ENCODE measurements around the gene IZUMO2. TPM values are rescaled to one million over a fixed set of nuclear protein-coding genes. Genes with fewer than 3 reads are reported as not detected.

IZUMO2 gene
- total RNA-seq (2021; ENCODE audit: unreplicated experiment) (not detected), Bru-seq, nascent RNA (percentile 6 among the genes with signal in this experiment), BruChase-seq, experiment 1, labeled RNA remaining after a 6-hour chase (not detected), BruChase-seq, experiment 2, labeled RNA remaining after a 2-hour chase (not detected)
- polyA plus RNA-seq (2012) = not detected in 2 replicates
- long read RNA-seq = 0 reads

- DNase-seq (ENCODE audit: low read depth, low spot score) = no peak
- POLR2A ChIA-PET = no interaction called here
- peaks cover 0 to 3% of the 10 kb centered on the region in 2 experiments; a peak in 2 of 4 replicates for H3K9me3 ChIP-seq (ENCODE audit: control insufficient read depth in 1 of 2, insufficient read depth in 1 of 2, low read depth in 1 of 2, low read length in 2 of 2)
- TF ChIP-seq MAX (IDR thresholded peaks at IDR 0.05) = no peak
- no peak for TF ChIP-seq CBX3 (IDR thresholded peaks at IDR 0.05; ENCODE audit: low read depth)
- no peak for TF ChIP-seq ATF3 (IDR thresholded peaks at IDR 0.05)
- TF ChIP-seq FOSL1 (IDR thresholded peaks at IDR 0.05; ENCODE audit: low read depth) = no peak
- TF ChIP-seq CTCF (IDR thresholded peaks at IDR 0.05 in 2 of 3, conservative IDR thresholded peaks at IDR 0.05 in 1 of 3; ENCODE audit: borderline replicate concordance in 1 of 3, insufficient read depth in 1 of 3, low read depth in 2 of 3, low read length in 2 of 3) = no peak
- no peak within 1 kb of the TSS for H3K9ac ChIP-seq (ENCODE audit: low read length)
- no peaks in the 10 kb centered on the region; a peak in 2 of 4 replicates for H3K4me1 ChIP-seq (ENCODE audit: control insufficient read depth in 1 of 2, insufficient read depth in 2 of 2, low read length in 2 of 2)
- no peak within 1 kb of the TSS for H3K4me3 ChIP-seq (replicated peaks in 1 of 2; ENCODE audit: low read depth in 1 of 2, low read length in 2 of 2)
- H3K27ac ChIP-seq (ENCODE audit: low read depth, low read length) = no peak within 1 kb of the TSS
- CTCF ChIA-PET = no interaction called here
- H3K79me2 ChIP-seq (ENCODE audit: insufficient read depth, low read length) = no peaks in the 10 kb centered on the region
- no peaks in the 10 kb centered on the region for H4K20me1 ChIP-seq (ENCODE audit: insufficient read depth)
- intact Hi-C loops (cut with micrococcal nuclease) = no loop called here
- ATAC-seq = no peak
- H3K4me2 ChIP-seq (ENCODE audit: low read length) = no peak within 1 kb of the TSS
- no TSS peak for BruUV-seq (replicated peaks)
- no peak within 1 kb of the TSS for H2AFZ ChIP-seq (ENCODE audit: low read depth, low read length, poor library complexity, severe bottlenecking)
- H3K27me3 ChIP-seq (ENCODE audit: insufficient read depth, low read length) = no peaks in the 10 kb centered on the region
- no peaks in the 10 kb centered on the region for H3K9me2 ChIP-seq (ENCODE audit: insufficient read depth)
- H3K36me3 ChIP-seq (ENCODE audit: control insufficient read depth in 1 of 2, insufficient read depth in 2 of 2, low read length in 2 of 2) = no peaks in the 10 kb centered on the region
- RAD21 ChIA-PET (ENCODE audit: low non-redundant PET in 1 of 2, low total read pairs in 2 of 2, uncharacterized antibody in 2 of 2, unreplicated experiment in 2 of 2) = no interaction called here
Observed at GRCh38 chr19:50162988-50163387, at the start of gene IZUMO2. Gene IZUMO2 (minus strand): TSS chr19:50163281. CDS start chr19:50163194, 87 bp downstream.

- ChIA-PET POLR2A (no interaction called here), RAD21 (ENCODE audit: low non-redundant PET in 1 of 2, low total read pairs in 2 of 2, uncharacterized antibody in 2 of 2, unreplicated experiment in 2 of 2) (no interaction called here), CTCF (no interaction called here)
- Histone ChIP-seq H3K36me3 (ENCODE audit: control insufficient read depth in 1 of 2, insufficient read depth in 2 of 2, low read length in 2 of 2) (peaks cover 2 to 13% of the 10 kb centered on the region in 2 experiments; a peak in 1 of 4 replicates), H3K79me2 (ENCODE audit: insufficient read depth, low read length) (no peaks in the 10 kb centered on the region), H3K27me3 (ENCODE audit: insufficient read depth, low read length) (no peaks in the 10 kb centered on the region), H3K9me2 (ENCODE audit: insufficient read depth) (no peaks in the 10 kb centered on the region), H2AFZ (ENCODE audit: low read depth, low read length, poor library complexity, severe bottlenecking) (no peak overlapping the region), H3K4me2 (ENCODE audit: low read length) (no peak overlapping the region), H3K9me3 (ENCODE audit: control insufficient read depth in 1 of 2, insufficient read depth in 1 of 2, low read depth in 1 of 2, low read length in 2 of 2) (no peaks in the 10 kb centered on the region; a peak in 1 of 4 replicates), H4K20me1 (ENCODE audit: insufficient read depth) (no peaks in the 10 kb centered on the region), H3K4me1 (ENCODE audit: control insufficient read depth in 1 of 2, insufficient read depth in 2 of 2, low read length in 2 of 2) (peaks cover 17 to 24% of the 10 kb centered on the region in 2 experiments), H3K9ac (ENCODE audit: low read length) (no peak overlapping the region), H3K4me3 (replicated peaks in 1 of 2; ENCODE audit: low read depth in 1 of 2, low read length in 2 of 2) (no peak overlapping the region), H3K27ac (ENCODE audit: low read depth, low read length) (no peak overlapping the region)
- intact Hi-C loops (cut with micrococcal nuclease) = no loop called here
- no peak for DNase-seq (ENCODE audit: low read depth, low spot score)
- ATAC-seq = no peak
- BruUV-seq (replicated peaks) = no TSS peak
- no peak for TF ChIP-seq REST (IDR thresholded peaks at IDR 0.05; ENCODE audit: low read depth)
- no peak for TF ChIP-seq TCF7L2 (IDR thresholded peaks at IDR 0.05; ENCODE audit: borderline replicate concordance, extremely low read depth, insufficient read depth, insufficient read length)
- TF ChIP-seq POLR2A (IDR thresholded peaks at IDR 0.05; ENCODE audit: borderline replicate concordance, extremely low read depth, insufficient read depth, insufficient read length) = no peak
- no peak for TF ChIP-seq ELF1 (IDR thresholded peaks at IDR 0.05; ENCODE audit: borderline replicate concordance, low read depth)
- TF ChIP-seq ZNF274 (IDR thresholded peaks at IDR 0.05; ENCODE audit: low read depth, low read length) = no peak
- no peak for TF ChIP-seq EZH2 (IDR thresholded peaks at IDR 0.05)
- no peak for TF ChIP-seq EGR1 (IDR thresholded peaks at IDR 0.05; ENCODE audit: low read depth)
- no peak for TF ChIP-seq POLR2AphosphoS5 (IDR thresholded peaks at IDR 0.05; ENCODE audit: low read depth, low read length)
- no peak for TF ChIP-seq EZH2phosphoT487 (IDR thresholded peaks at IDR 0.05; ENCODE audit: borderline replicate concordance)
- no peak for TF ChIP-seq SP1 (IDR thresholded peaks at IDR 0.05; ENCODE audit: low read depth)
- TF ChIP-seq CEBPB (IDR thresholded peaks at IDR 0.05; ENCODE audit: low read depth) = no peak
Observed at GRCh38 chr19:50210425-50210824, 47.3 kb upstream of the IZUMO2 start.

Measured in HCT116 (cell line).